Middle frontal gyrus (tissue), 1 donor: Measurements from ENCODE around the gene MAGI3.
"Not testable (repeated sequence)": the region's sequence is repeated elsewhere in the genome, so short reads cannot be mapped to it uniquely, and the experiment has no call there.

Source experiments
- DNase-seq: peaks from one replicate; pipeline ENCODE4 v3.0.0-alpha.2; 2015; ENCODE audit warnings: low spot score; ENCODE audit errors: extremely low spot score

MAGI3 gene

DNA sequence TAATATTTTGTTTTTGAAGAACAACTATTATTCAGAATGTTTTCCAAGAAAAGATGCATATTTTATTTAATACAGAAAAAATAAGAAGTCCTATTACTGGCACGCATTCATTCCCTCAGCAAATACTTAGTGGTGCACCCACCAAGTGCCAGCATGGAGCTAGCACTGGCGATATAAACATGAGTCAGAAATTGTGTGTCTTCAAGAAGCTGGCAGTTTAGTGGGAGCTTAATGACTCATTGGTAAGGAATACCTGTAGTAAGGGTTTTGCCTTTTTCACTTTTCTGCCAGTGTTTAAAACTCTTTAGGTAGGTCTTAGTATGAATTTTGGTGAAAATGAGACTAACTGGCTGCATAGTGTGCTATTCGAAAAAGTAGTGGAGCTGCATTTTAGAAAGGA lies 6.3 kb downstream of the MAGI3 start:
- no peak for DNase-seq

DNA sequence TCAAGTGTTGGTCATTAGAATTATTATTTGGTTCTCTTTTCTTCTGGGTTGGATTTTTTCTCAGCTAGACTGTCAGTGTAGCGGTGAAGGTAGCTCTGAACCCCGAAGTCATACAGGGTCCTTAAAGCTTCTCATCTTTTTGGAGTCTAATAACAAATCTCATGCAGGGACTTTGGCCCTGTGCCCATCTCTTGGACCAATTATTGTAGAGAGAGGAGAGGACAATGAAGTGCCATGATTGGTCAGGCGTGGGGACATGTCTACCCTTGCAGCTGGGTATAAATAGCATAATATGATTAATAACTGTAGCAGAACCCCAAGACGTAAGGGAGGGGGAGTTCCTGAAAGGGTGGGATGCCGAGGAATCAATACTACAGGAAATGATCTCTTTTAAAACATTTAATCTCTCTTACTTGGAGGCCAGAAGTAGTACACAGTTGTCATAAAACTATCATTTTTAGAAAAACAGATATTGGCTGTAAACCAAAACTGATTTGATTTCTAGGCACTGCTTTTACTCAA lies 8.8 kb downstream of the MAGI3 start:
- no peak for DNase-seq

DNA sequence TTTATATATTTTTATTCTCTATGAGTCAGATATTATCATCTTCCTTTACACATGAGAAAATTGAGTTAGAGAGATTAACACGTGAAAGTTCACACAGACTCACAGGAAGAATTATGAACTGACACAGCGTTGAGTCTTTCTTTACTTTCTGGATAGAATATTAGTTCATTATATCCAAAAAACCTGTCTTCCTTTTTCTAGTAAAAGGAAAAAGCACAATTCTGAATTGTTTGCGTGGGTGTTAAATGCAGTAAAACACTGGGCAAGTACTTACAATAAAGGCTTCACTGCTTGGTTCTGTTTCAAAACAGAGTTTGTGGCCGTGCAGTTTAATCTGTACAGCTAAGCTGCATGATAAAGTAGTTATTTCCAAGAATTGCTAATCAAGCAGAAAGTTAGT lies 10.8 kb downstream of the MAGI3 start:
- no peak for DNase-seq

DNA sequence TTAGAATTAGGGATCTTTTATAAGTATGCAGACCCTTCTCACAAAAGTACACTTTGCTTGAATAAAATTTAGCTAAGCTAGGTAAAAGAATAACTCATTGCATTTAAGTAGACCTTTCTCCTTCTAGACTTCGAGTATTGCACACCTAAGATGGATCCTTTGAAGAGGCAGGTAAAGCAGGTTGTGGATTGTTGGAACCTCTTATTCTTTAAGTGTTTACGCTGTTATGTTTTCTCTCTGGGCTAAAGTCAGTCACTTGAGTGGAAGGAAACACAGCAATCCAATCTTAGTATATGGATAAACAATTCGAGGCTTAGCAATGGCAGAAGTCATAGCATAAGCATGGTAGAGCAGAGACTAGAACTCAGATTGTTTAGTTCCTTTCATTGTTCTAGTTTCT lies 11.4 kb downstream of the MAGI3 start:
- DNase-seq: no peak

DNA sequence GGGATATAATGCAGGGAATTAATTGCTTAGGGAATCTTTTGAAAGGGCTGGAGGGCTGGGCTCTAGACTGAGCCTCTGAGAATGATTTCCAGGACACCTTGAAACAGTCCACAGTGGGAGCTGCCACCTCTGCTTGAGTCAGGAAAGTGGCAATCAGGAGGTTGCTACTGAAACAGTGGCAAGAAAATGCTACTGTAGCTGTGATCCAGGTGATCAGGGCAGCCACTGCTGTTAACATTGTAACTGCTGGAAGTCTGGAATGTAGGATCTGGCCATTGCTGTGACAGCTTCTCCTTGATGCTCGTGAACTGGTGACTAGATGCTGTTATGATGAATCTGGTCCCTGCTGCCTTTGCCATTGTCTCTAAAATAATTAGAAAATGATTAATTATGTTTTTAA lies 12.8 kb downstream of the MAGI3 start:
- DNase-seq: no peak

DNA sequence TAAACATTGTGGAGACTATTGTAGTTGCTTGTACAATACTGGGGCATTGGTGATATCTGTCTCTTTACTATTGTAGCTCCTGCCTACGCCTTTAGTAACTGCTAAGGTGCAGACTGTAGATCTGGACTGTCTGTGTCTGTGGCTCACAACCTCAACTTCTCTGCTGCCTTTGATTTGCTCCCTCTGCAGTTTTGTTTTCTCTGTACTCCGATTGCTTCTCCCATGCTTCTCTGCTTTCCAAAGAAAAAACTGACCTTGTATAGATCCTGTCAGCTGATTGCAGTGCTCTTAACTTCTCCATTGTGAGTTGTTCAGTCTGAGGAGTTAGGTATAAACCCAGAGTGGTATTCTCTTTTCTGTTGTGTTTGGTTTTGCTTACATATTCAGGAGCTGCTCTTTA lies 15.3 kb downstream of the MAGI3 start:
- no peak for DNase-seq

DNA sequence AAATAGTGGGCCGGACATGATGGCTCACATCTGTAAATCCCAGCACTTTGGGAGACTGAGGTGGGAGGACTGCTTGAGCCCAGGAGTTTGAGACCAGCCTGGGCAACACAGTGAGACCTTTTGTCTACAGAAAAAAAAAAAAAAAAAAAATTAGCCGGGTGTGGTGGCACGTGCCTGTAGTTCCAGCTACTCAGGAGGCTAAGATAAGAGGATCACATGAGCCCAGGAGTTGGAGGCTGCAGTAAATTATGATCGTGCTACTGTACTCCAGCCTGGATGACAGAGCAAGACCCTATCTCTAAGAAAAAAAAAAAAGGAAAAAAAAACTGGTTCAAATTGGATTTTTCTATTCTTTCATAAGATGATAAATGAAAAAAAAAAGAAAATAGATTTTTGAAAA lies 15.8 kb downstream of the MAGI3 start:
- DNase-seq: not testable (repeated sequence)

DNA sequence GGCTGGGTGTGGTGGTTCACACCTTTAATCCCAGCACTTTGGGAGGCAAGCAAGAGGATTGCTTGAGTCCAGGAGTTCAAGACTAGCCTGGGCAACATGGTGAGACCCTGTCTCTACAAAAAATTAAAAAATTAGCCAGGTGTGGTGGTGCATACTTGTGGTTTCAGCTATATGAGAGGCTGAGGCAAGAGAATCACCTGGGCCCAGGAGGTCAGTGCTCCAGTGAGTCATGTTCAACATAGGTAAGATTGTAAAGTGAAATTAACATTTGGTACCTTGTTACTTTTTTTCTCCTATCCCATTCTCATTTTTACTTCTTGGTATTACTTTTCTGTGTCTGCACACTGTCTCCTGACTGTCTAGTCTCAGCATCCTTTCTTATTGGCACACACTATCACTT lies 19.0 kb downstream of the MAGI3 start:
- DNase-seq: no peak

DNA sequence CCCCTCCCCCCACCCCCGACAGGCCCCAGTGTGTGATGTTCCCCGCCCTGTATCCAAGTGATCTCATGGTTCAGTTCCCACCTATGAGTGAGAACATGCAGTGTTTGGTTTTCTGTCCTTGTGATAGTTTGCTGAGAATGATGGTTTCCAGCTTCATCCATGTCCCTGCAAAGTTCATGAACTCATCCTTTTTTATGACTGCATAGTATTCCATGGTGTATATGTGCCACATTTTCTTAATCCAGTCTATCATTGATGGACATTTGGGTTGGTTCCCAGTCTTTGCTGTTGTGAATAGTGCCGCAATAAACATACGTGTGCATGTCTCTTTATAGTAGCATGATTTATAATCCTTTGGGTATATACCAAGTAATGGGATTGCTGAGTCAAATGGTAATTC lies 21.7 kb downstream of the MAGI3 start:
- DNase-seq: not testable (repeated sequence)

DNA sequence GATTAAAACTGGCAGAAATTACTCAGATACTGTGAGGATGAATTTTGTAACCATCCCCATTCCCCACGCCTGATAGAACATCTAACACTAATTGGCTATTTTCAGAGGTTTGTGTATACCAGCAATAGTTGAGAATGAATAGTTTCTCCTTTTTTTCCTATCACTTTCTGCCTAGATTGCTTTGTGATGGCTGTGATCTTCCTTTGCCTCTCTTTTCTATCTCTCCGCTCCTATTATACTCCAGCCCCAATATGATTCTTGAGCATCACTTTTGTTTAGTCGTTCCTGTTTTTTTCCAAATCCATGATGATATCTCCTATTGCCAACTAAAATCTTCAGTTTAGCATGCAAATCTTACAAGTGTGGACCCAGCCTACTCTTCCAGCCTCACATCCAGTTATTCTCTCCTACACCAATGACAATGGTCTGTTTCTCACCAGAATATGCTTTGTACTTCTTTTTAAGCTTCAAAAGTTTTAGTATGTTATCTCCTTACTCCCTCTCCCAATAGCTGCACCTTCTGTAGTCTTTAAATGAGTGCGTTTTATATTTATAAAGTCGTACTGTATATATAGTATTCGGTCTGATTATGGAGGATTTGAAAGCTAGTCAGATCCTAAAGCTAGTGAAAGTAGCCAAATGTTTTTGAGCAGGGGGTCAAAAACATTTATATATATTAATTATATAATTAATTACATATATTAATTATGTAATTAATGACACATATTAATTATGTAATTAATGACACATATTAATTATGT lies 25.2 kb downstream of the MAGI3 start:
- DNase-seq: no peak

DNA sequence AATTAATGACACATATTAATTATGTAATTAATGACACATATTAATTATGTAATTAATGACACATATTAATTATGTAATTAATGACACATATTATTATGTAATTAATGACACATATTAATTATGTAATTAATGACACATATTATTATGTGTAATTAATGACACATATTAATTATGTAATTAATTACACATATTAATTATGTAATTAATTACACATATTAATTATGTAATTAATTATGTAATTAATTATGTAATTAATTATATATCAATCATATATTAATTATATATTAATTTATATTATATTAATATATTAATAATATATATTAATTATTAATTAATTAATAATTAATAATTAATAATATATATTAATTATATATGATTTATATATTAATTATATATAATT lies 25.8 kb downstream of the MAGI3 start:
- not testable (repeated sequence) for DNase-seq

DNA sequence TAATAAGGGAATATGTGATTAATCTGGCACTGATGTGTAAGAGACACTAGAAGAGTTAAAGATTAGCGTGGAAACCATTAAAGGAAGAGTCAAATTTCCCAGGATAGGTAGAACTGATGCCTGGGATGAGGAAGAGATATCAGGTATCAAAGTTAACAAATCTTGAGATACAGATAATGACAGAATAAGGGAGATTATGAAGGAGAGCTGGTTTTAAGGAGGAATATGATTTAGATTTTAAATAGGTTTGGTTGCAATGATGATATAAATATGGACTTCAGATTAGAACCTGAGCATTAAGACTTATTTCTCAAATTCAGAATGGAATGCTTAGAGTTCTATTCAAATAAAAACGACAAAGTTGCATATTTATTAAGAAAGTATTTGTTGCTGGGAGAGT lies 26.2 kb downstream of the MAGI3 start:
- no peak for DNase-seq

DNA sequence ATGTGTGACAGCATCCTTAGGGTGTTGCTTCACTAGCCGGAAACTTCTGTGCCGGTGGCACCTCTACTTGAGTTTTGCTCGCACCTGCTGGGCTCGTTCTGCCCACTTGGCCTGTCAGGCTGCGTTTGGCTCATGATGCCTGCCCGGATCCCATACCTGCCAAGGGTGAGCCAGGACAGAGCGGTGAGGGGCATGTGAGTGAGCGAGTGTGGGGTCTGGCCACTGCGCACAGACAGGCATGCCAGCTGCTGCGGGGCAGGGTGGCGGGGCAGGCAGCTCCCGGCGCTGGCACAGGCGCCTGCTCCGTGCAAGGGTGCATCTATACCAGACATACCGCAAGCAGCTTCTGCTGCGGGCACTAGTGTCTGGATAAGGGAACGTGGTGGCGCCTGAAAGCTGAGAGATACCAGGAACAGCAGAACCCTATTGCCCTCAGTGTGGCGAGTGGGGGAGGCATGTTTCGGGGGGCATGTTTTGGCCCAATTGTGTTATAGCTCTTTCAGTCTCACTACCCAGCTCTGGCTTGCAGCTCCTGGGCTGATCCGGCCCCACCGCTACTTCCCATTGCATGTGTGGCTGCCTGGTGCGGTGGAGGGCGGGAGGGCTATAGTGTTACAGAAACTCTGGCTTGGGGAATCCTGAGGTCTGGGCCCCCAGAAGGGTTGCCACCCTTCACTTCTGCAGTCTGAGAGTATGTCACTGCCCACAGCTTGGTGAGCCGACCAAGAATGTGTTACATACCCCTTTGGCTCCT lies 32.2 kb downstream of the MAGI3 start:
- no peak for DNase-seq

DNA sequence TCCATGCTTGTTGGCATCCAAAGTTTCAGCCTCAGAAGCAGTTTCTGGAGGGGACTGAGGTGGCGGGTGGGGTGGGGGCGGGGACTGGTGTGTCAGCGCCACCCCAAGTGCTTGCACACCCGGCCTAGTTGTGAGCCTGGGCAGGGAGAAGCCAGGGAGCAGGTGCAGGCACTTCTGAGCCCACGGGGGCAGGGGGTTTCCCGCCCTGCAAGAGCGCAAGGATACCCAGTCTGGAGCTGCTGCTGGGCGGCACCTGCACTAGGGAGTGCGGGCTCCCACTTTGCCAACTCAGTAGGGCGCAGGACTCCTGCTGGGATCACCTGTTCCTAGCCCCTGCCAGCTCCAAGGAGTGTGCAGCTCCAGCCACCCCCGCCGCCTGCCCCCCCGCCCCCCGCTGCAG lies 33.5 kb downstream of the MAGI3 start:
- DNase-seq: no peak

DNA sequence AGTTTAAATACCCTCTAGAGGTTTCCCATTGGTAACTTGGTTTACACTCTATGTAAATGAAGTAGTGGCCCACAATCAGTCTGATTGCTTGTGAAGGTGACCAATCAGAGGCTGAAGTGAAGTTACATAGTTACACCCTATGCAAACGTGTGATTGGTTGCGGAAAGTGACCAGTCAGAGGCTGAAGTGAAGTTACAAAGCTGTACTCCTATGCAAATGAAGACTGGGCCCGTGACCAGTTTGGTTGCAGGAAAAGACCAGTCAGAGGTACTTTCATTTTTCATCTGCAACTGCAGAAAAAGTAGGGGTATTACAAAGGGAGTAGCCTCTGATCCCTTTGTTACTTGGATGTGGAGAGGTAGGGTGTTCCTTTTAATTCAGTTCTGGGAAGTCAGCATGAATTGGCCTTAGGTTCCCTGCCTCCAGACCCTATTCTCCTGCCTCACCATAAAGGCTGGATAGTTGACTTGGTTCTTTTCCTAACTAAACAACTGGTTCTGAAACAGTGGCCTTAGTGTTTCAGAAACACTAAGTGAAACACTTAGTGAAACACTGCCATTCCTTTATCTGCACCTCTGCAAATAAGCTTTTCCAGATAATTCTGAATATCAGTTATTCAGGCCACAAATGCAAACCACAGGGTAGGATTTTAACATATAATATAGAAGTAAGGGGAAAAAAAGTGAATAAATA lies 39.3 kb downstream of the MAGI3 start:
- DNase-seq: no peak

DNA sequence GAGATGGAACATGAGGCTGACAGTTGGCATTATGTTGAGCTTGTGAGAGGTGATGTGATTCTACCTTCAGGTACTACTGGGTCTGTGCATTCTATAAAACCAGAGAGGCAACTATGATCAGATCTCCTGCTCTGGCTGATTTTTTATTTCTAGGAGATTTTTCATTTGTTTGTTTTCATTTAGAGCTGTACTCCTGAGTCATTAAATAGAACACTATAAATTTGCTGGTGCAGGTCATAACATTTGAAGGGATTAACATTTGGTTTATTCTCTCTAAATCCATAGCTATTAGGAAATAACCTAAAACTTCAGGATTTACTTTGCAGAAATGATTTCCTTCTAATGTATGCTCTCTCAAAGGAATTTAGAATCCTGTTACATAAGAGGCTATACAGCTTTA lies 42.9 kb downstream of the MAGI3 start:
- DNase-seq: no peak

DNA sequence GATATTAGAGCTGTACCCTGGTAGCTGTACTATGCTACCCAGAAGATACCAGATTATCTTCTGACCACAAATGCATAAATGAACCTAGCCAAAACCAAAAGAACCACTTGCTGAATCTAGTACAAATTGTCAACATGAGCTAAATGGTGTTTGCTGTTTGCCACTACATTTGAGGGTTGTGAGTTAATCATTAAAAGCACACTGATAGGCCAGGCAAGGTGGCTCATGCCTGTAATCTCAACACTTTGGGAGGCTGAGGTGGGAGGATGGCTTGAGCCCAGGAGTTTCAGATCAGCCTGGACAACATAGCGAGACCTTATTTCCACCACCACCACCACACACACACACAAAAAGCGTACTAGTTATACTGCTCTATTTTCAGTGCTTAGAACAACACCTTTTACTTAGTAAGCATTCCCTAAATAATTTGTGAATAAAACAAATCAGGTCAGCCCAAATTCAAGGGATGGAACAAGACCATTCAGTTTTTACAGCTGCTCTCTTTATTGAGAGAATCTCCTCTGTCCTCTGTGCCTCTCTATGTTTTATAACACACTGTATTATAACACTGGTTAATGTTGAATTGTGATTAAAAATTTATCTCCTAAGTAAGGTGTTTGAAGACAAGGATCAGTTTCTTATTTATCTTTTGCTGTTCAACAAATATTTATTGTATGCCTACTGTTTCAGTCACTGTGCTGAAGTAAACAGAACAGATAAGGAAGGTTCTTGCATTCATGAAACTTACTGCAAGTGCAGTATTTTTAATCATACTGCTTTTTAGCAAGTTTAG lies 44.0 kb downstream of the MAGI3 start:
- DNase-seq: no peak

DNA sequence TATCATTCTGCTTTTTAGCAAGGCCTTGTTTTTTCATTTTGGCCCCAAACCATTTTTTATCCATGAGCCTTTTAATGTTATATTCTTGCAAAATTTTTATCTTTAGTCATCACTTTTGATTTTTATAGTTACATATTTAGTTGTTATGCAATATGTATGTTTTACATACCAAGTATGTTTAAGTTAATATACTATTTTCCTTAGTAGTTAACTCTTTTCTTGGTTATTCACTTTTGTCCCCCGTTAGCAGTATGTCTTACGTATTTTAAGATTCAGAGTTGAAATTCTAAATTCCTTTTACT lies 44.5 kb downstream of the MAGI3 start:
- no peak for DNase-seq

DNA sequence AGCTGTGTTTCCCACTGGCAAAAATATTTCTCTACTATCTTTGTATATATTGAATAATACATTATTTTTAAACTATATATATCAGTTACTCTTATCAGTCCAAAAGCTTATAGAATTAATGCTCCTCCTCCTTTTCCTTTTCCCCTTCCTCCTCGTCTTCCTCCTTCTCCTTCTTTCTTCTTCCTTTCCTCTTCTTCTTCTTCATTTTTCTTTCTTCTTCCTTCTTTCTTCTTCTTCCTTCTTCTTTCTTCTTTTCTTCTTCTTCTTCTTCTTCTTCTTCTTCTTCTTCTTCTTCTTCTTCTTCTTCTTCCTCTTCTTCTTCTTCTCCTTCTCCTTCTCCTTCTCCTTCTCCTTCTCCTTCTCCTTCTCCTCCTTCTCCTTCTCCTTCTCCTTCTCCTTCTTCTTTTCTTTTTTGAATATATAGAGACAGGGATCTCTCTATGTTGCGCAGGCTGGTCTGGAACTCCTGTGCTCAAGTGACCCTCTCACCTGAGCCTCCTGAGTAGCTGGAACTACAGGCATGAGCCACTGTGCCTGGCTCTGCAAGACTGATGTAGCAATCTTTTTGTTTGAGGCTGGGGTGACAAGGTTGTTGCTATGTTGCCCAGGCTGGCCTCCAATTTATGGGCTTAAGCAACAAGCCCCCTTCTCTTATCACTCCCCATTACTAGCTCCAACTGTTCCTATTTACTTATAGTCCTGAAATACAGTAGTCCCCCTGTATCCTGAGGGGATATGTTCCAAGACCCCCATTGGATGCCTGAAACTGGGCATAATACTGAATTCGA lies 47.4 kb downstream of the MAGI3 start:
- no peak for DNase-seq

DNA sequence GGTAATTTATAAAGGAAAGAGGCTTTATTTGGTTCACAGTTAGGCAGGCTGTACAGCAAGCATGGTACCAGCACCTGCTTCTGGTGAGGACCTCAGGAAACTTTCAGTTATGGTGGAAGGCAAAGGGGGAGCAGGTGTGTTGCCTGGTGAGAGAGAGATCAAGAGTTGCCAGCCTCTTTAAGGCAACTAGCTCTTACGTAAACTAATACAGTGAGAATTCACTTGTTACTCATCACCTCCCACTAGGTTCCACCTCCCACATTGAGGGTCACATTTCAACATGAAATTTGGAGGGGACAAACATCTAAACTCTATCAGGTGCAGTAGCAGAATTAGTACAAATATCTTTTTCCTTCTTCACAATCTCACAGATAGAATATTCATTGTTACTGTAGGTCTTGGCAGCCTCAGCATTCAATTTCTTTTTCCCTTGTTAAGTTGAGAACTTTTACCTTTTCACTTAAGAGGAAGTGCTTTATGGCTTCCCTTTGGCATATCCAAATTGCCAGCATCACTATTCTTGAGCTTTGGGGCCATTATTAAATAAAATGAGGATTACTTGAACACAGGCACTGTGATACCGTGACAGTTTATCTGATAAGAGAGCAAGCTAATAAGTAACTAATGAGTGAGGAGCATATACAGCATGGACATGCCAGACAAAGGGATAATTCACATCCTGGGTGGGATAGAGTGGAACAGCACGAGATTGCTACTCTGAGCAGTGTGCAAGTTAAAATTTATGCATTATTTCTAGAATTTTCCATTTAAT lies 48.4 kb downstream of the MAGI3 start:
- DNase-seq: no peak
